Neural cell (in vitro differentiated cells): ENCODE data around the gene UBAC2. TPM values are rescaled to one million over a fixed set of nuclear protein-coding genes. Genes with fewer than 3 reads are reported as not detected.

Source experiments
- H2AFZ ChIP-seq: fragments of 200-600, 300-800 bp; sonication (generic), shearing (Covaris generic); 2 replicates; pipeline ENCODE4 v1.6.0; 2014; ENCODE audit warnings: low read depth, mild to moderate bottlenecking, antibody characterized with exemption, low read length, moderate library complexity
- H3F3A ChIP-seq: fragments of 200-600 bp; shearing (Covaris generic); 2 replicates; pipeline ENCODE4 v1.6.1; 2016; ENCODE audit warnings: mild to moderate bottlenecking, moderate library complexity, mixed read lengths, antibody characterized with exemption, low read length; ENCODE audit not compliant: insufficient read depth, poor library complexity, severe bottlenecking
- H3K27ac ChIP-seq: fragments of 200-600, 300-800 bp; sonication (generic), shearing (Covaris generic); 2 replicates; pipeline ENCODE4 v1.5.1; 2014; ENCODE audit warnings: mild to moderate bottlenecking, low read length, moderate library complexity
- H3K27me3 ChIP-seq: fragments of 300-800, 200-600 bp; sonication (generic), shearing (Covaris generic); 2 replicates; pipeline ENCODE4 v1.6.0; 2014; ENCODE audit warnings: mild to moderate bottlenecking, low read depth, low read length, moderate library complexity; ENCODE audit not compliant: insufficient read depth
- H3K36me3 ChIP-seq: fragments of 300-800, 200-600 bp; sonication (generic), shearing (Covaris generic); 2 replicates; pipeline ENCODE4 v1.5.1; 2014; ENCODE audit warnings: mild to moderate bottlenecking, antibody characterized with exemption, low read length, moderate library complexity; ENCODE audit not compliant: insufficient read depth
- H3K4me2 ChIP-seq: fragments of 300-800, 200-600 bp; sonication (generic), shearing (Covaris generic); 2 replicates; pipeline ENCODE4 v1.6.0; 2014; ENCODE audit warnings: mild to moderate bottlenecking, low read length
- H3K4me3 ChIP-seq: fragments of 300-800, 200-600 bp; sonication (generic), shearing (Covaris generic); 2 replicates; pipeline ENCODE4 v1.5.1; 2014; ENCODE audit warnings: mild to moderate bottlenecking, low read length, moderate library complexity
- H3K79me2 ChIP-seq: fragments of 200-600 bp; shearing (Covaris generic); replicated peaks from 2 replicates; pipeline ENCODE4 v1.6.0; 2014; ENCODE audit warnings: mild to moderate bottlenecking, low read length, moderate library complexity; ENCODE audit not compliant: insufficient read depth
- H3K9ac ChIP-seq: fragments of 300-800, 200-600 bp; sonication (generic), shearing (Covaris generic); 2 replicates; pipeline ENCODE4 v1.6.1; 2016; ENCODE audit warnings: mild to moderate bottlenecking, low read length, mixed read lengths
- H3K9me2 ChIP-seq: fragments of 200-600 bp; shearing (Covaris generic); 2 replicates; pipeline ENCODE4 v1.6.1; 2016; ENCODE audit warnings: mild to moderate bottlenecking, low read length, mixed read lengths; ENCODE audit not compliant: insufficient read depth
- H3K9me3 ChIP-seq: fragments of 200-600, 300-800 bp; sonication (generic), shearing (Covaris generic); 2 replicates; pipeline ENCODE4 v1.6.1; 2016; ENCODE audit warnings: mild to moderate bottlenecking, mixed run types, low read length, moderate library complexity, mixed read lengths
- H4K20me1 ChIP-seq: fragments of 200-600 bp; shearing (Covaris generic); 2 replicates; pipeline ENCODE4 v1.6.1; 2016; ENCODE audit warnings: mild to moderate bottlenecking, mixed run types; ENCODE audit not compliant: insufficient read depth
- CTCF ChIP-seq: fragments of 450-650 bp; IDR thresholded peaks from 2 replicates; pipeline ENCODE4 v1.5.1; 2014; ENCODE audit warnings: antibody characterized with exemption, mild to moderate bottlenecking, moderate library complexity; ENCODE audit not compliant: poor library complexity, severe bottlenecking
- EP300 ChIP-seq: fragments of 450-650 bp; conservative IDR thresholded peaks from 2 replicates; pipeline ENCODE4 v1.6.1; 2014; ENCODE audit warnings: antibody characterized with exemption, mild to moderate bottlenecking, moderate library complexity; ENCODE audit not compliant: poor library complexity, severe bottlenecking
- EZH2 ChIP-seq: fragments of 200-600, 300-800 bp; shearing (Covaris generic), sonication (generic); IDR thresholded peaks from 2 replicates; pipeline ENCODE4 v1.6.1; 2014; ENCODE audit warnings: antibody characterized with exemption, low read length, borderline replicate concordance, mild to moderate bottlenecking; ENCODE audit not compliant: insufficient read depth, poor library complexity, severe bottlenecking
- MXI1 ChIP-seq: fragments of 450-650 bp; conservative IDR thresholded peaks from 2 replicates; pipeline ENCODE4 v1.6.1; 2014; ENCODE audit warnings: antibody characterized with exemption, mild to moderate bottlenecking; ENCODE audit not compliant: poor library complexity, severe bottlenecking
- POLR2AphosphoS5 ChIP-seq: IDR thresholded peaks from 2 replicates; pipeline ENCODE4 v1.6.1; 2012
- RAD21 ChIP-seq: fragments of 450-650 bp; conservative IDR thresholded peaks from 2 replicates; pipeline ENCODE4 v1.6.1; 2014; ENCODE audit warnings: antibody characterized with exemption, mild to moderate bottlenecking, moderate library complexity
- REST ChIP-seq: IDR thresholded peaks from 2 replicates; pipeline ENCODE4 v1.6.1; 2012; ENCODE audit warnings: borderline replicate concordance
- SMC3 ChIP-seq: fragments of 450-650 bp; conservative IDR thresholded peaks from 2 replicates; pipeline ENCODE4 v1.6.1; 2014; ENCODE audit warnings: antibody characterized with exemption, mild to moderate bottlenecking, moderate library complexity; ENCODE audit not compliant: poor library complexity
- TAF1 ChIP-seq: IDR thresholded peaks from 2 replicates; pipeline ENCODE4 v1.6.1; 2012; ENCODE audit warnings: low read depth
- polyA plus RNA-seq: library from polyadenylated mRNA; depleted of rRNA; stranded (reverse); fragments of >200 nt; gene quantifications from 2 replicates; pipeline ENCODE4 v1.2.3, GENCODE V29; 2014

Gene UBAC2
- polyA plus RNA-seq, 1 donor from 2014 or later = 56.9 TPM

GRCh38 chr13:99196466-99197116, 4.1 kb upstream of the UBAC2 start:
- no peaks in the 10 kb centered on the region for H3K27me3 ChIP-seq
- no peaks in the 10 kb centered on the region for H3F3A ChIP-seq
- no peaks in the 10 kb centered on the region for H3K79me2 ChIP-seq
- H3K4me2 ChIP-seq = no peak overlapping the region
- H3K9ac ChIP-seq = no peak overlapping the region
- H3K4me3 ChIP-seq = no peak overlapping the region
- H3K9me3 ChIP-seq = no peaks in the 10 kb centered on the region
- TF ChIP-seq TAF1 (no peak), POLR2AphosphoS5 (no peak), RAD21 (no peak), SMC3 (no peak), EP300 (no peak), EZH2 (no peak), REST (no peak), MXI1 (no peak), CTCF (no peak)
- H4K20me1 ChIP-seq = no peaks in the 10 kb centered on the region
- no peaks in the 10 kb centered on the region for H3K36me3 ChIP-seq
- no peak overlapping the region for H3K27ac ChIP-seq
- no peak overlapping the region for H2AFZ ChIP-seq
- no peaks in the 10 kb centered on the region for H3K9me2 ChIP-seq

GRCh38 chr13:99197117-99197651, 3.5 kb upstream of the UBAC2 start:
- Histone ChIP-seq H3K27ac (no peak overlapping the region), H3K79me2 (peaks cover 4% of the 10 kb centered on the region), H2AFZ (no peak overlapping the region), H3K27me3 (no peaks in the 10 kb centered on the region), H3K9ac (no peak overlapping the region), H3F3A (no peaks in the 10 kb centered on the region), H3K36me3 (no peaks in the 10 kb centered on the region), H3K9me2 (no peaks in the 10 kb centered on the region), H4K20me1 (no peaks in the 10 kb centered on the region), H3K9me3 (no peaks in the 10 kb centered on the region), H3K4me3 (no peak overlapping the region), H3K4me2 (no peak overlapping the region)
- TF ChIP-seq SMC3 (no peak), RAD21 (no peak), REST (no peak), TAF1 (no peak), EP300 (no peak), EZH2 (no peak), POLR2AphosphoS5 (no peak)
